MM.1S (cell line): ENCODE data around the gene ADAMTSL1.

ENCODE experiments used
- DNase-seq: peaks from one replicate; pipeline ENCODE4 v3.0.0-alpha.2; 2015
- H2AFZ ChIP-seq: fragments of 300-600 bp; sonication (generic); 2 replicates; pipeline ENCODE4 v1.6.0; 2016; ENCODE audit warnings: antibody characterized with exemption, low read length
- H3F3A ChIP-seq: fragments of 300-600 bp; sonication (generic); 2 replicates; pipeline ENCODE4 v1.6.1; 2016; ENCODE audit warnings: mild to moderate bottlenecking, antibody characterized with exemption, low read length, moderate library complexity, mixed read lengths; ENCODE audit not compliant: insufficient read depth
- H3K27ac ChIP-seq: fragments of 300-600 bp; sonication (generic); 2 replicates; pipeline ENCODE4 v1.5.1; 2016; ENCODE audit warnings: mild to moderate bottlenecking, low read length
- H3K27me3 ChIP-seq: fragments of 300-600 bp; sonication (generic); replicated peaks from 2 replicates; pipeline ENCODE4 v1.6.0; 2016; ENCODE audit warnings: low read length; ENCODE audit not compliant: insufficient read depth
- H3K36me3 ChIP-seq: fragments of 300-600 bp; sonication (generic); replicated peaks from 2 replicates; pipeline ENCODE4 v1.6.1; 2016; ENCODE audit warnings: mild to moderate bottlenecking, low read length, mixed read lengths; ENCODE audit not compliant: insufficient read depth
- H3K4me1 ChIP-seq: fragments of 300-600 bp; sonication (generic); 2 replicates; pipeline ENCODE4 v1.6.1; 2016; ENCODE audit warnings: low read length, mixed read lengths
- H3K4me2 ChIP-seq: fragments of 300-600 bp; sonication (generic); 2 replicates; pipeline ENCODE4 v1.6.0; 2016; ENCODE audit warnings: low read depth, low read length
- H3K4me3 ChIP-seq: fragments of 300-600 bp; sonication (generic); 2 replicates; pipeline ENCODE4 v1.5.1; 2016; ENCODE audit warnings: low read length, mixed read lengths
- H3K79me2 ChIP-seq: fragments of 300-600 bp; sonication (generic); 2 replicates; pipeline ENCODE4 v1.6.1; 2016; ENCODE audit warnings: mixed run types, low read length, mixed read lengths
- H3K9ac ChIP-seq: fragments of 300-600 bp; sonication (generic); 2 replicates; pipeline ENCODE4 v1.6.1; 2016; ENCODE audit warnings: low read length, mixed read lengths
- H3K9me2 ChIP-seq: fragments of 300-600 bp; sonication (generic); replicated peaks from 2 replicates; pipeline ENCODE4 v1.6.1; 2016; ENCODE audit warnings: mild to moderate bottlenecking, low read length, mixed read lengths; ENCODE audit not compliant: insufficient read depth
- H3K9me3 ChIP-seq: fragments of 300-600 bp; sonication (generic); replicated peaks from 2 replicates; pipeline ENCODE4 v1.6.1; 2016; ENCODE audit warnings: mild to moderate bottlenecking, low read length, mixed read lengths; ENCODE audit not compliant: insufficient read depth
- H4K20me1 ChIP-seq: fragments of 300-600 bp; sonication (generic); 2 replicates; pipeline ENCODE4 v1.6.1; 2016; ENCODE audit warnings: mild to moderate bottlenecking, low read length, moderate library complexity, mixed read lengths; ENCODE audit not compliant: insufficient read depth
- EZH2 ChIP-seq: fragments of 300-600 bp; sonication (generic); optimal IDR thresholded peaks from 2 replicates; pipeline ENCODE3; 2017; ENCODE audit warnings: low read depth, mild to moderate bottlenecking, antibody characterized with exemption, low read length, mixed read lengths
- EZH2phosphoT487 ChIP-seq: fragments of 300-600 bp; sonication (generic); IDR thresholded peaks from 2 replicates; pipeline ENCODE4 v1.6.1; 2018; ENCODE audit warnings: antibody characterized with exemption, low read length
- TF ChIP-seq, protein P1 (sequence below): fragments of 300-600 bp; sonication (generic); IDR thresholded peaks from 2 replicates; pipeline ENCODE4 v1.5.1; 2016; ENCODE audit warnings: antibody characterized with exemption, low read length, mixed read lengths

Gene ADAMTSL1

GRCh38 chr9:18668944-18669343, 195.0 kb downstream of the ADAMTSL1 start:
- TF ChIP-seq, protein P1, sequence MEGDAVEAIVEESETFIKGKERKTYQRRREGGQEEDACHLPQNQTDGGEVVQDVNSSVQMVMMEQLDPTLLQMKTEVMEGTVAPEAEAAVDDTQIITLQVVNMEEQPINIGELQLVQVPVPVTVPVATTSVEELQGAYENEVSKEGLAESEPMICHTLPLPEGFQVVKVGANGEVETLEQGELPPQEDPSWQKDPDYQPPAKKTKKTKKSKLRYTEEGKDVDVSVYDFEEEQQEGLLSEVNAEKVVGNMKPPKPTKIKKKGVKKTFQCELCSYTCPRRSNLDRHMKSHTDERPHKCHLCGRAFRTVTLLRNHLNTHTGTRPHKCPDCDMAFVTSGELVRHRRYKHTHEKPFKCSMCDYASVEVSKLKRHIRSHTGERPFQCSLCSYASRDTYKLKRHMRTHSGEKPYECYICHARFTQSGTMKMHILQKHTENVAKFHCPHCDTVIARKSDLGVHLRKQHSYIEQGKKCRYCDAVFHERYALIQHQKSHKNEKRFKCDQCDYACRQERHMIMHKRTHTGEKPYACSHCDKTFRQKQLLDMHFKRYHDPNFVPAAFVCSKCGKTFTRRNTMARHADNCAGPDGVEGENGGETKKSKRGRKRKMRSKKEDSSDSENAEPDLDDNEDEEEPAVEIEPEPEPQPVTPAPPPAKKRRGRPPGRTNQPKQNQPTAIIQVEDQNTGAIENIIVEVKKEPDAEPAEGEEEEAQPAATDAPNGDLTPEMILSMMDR: no peak
- no peak for TF ChIP-seq EZH2phosphoT487
- no peak for TF ChIP-seq EZH2
- DNase-seq: no peak
- H3K27ac ChIP-seq: no peak overlapping the region
- no peaks in the 10 kb centered on the region for H3K27me3 ChIP-seq
- H3K4me2 ChIP-seq: no peak overlapping the region
- no peak overlapping the region for H3K9ac ChIP-seq
- no peaks in the 10 kb centered on the region for H3K79me2 ChIP-seq
- H4K20me1 ChIP-seq: no peaks in the 10 kb centered on the region
- H2AFZ ChIP-seq: no peak overlapping the region
- no peaks in the 10 kb centered on the region for H3K4me1 ChIP-seq
- H3K9me3 ChIP-seq: no peaks in the 10 kb centered on the region
- H3F3A ChIP-seq: no peaks in the 10 kb centered on the region
- no peaks in the 10 kb centered on the region for H3K9me2 ChIP-seq
- no peak overlapping the region for H3K4me3 ChIP-seq
- H3K36me3 ChIP-seq: no peaks in the 10 kb centered on the region

DNA sequence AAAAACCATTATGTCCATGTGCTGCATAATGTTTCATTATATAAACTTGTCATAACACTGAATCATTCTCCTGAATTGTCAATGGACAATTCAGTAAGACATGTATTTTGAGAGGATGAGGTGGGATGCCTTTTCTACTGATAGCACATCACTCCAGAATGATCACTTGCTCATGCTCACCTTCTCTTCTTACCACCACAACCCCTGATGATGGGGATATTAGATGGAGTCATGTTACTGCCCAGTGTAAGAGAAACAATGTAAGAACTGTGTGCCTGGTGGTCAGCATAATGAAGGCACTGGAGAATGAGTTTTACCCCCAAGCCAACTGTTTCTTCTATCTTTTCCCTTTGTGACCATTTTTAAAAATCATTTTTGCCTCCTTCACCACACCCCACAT, 198.8 kb downstream of the ADAMTSL1 start:
- Histone ChIP-seq H2AFZ (no peak overlapping the region), H3K36me3 (no peaks in the 10 kb centered on the region), H3K79me2 (no peaks in the 10 kb centered on the region), H3K9me3 (no peaks in the 10 kb centered on the region), H3K4me1 (no peaks in the 10 kb centered on the region), H3K4me3 (no peak overlapping the region), H3K4me2 (no peak overlapping the region), H3K9ac (no peak overlapping the region), H4K20me1 (no peaks in the 10 kb centered on the region), H3K27me3 (no peaks in the 10 kb centered on the region), H3K27ac (no peak overlapping the region), H3K9me2 (no peaks in the 10 kb centered on the region), H3F3A (no peaks in the 10 kb centered on the region)
- TF ChIP-seq EZH2phosphoT487: no peak
- no peak for TF ChIP-seq EZH2
- TF ChIP-seq, protein P1: no peak
- DNase-seq: no peak

GRCh38 chr9:18673179-18673578, 199.2 kb downstream of the ADAMTSL1 start:
- H4K20me1 ChIP-seq: no peaks in the 10 kb centered on the region
- H3K79me2 ChIP-seq: no peaks in the 10 kb centered on the region
- no peaks in the 10 kb centered on the region for H3K4me1 ChIP-seq
- no peaks in the 10 kb centered on the region for H3K9me3 ChIP-seq
- no peaks in the 10 kb centered on the region for H3K27me3 ChIP-seq
- no peak overlapping the region for H3K4me3 ChIP-seq
- no peaks in the 10 kb centered on the region for H3F3A ChIP-seq
- H2AFZ ChIP-seq: no peak overlapping the region
- H3K9me2 ChIP-seq: no peaks in the 10 kb centered on the region
- H3K27ac ChIP-seq: no peak overlapping the region
- no peak overlapping the region for H3K4me2 ChIP-seq
- DNase-seq: no peak
- H3K9ac ChIP-seq: no peak overlapping the region
- no peak for TF ChIP-seq EZH2
- TF ChIP-seq, protein P1: no peak
- no peak for TF ChIP-seq EZH2phosphoT487
- no peaks in the 10 kb centered on the region for H3K36me3 ChIP-seq
